NCI-H748 treated with DMSO at 0.1 percent for 48 hours (cell line): Measurements from ENCODE around the gene SLC44A1.

Experiments used
- DNase-seq: peaks from one replicate; lab custom pipeline; 2025; lab: John Stamatoyannopoulos, UW

SLC44A1 gene

GRCh38 chr9:105302728-105303127 is 58.3 kb downstream of the SLC44A1 start:
- no peak for DNase-seq

GRCh38 chr9:105305856-105306255 is 61.4 kb downstream of the SLC44A1 start:
- DNase-seq: no peak

DNA sequence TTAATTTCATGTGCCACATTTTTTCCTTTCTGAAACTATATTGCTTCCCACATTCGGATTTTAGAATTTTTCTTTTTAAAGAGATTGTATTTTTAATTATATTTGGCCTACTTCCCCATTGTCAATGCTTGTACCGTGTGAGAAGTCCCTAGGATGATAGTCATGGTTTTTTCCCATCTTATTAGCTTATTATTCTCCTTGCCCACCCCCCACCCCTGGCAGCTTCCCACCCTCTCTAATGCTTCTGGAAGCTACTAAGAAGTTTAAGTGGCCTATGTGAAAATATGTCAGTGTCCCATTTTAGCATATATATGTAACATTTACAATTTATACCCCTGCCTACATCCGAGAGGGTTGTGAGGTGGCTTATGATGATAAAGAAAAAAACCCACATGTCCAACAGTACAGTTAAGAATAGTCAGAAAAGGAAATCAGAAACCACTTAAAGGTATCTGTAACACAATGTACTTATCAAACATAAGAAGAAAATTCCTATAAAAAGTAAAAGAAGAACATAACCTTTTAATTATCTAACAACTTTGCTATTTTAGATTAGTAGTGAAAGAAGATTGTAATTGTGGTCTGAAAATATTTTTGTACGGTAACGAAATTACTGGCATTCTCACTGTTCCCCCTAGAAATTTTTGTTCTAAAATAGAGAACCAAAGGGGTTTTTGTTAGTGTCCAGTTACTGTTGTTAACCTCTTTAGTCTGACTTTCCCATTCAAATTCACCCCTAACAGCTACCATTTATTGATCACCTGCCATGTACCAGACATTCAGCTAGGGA is 62.1 kb downstream of the SLC44A1 start:
- DNase-seq: no peak

- DNase-seq: no peak
Measured at GRCh38 chr9:105307591-105308130, 63.2 kb downstream of the SLC44A1 start.

- peak; percentile 60 for DNase-seq
Measured at GRCh38 chr9:105308461-105309341, 64.2 kb downstream of the SLC44A1 start.

- peak; percentile 76 for DNase-seq
Measured at GRCh38 chr9:105309531-105309931, 65.1 kb downstream of the SLC44A1 start.

- DNase-seq: no peak
Measured at GRCh38 chr9:105311306-105311705, 66.9 kb downstream of the SLC44A1 start.

DNA sequence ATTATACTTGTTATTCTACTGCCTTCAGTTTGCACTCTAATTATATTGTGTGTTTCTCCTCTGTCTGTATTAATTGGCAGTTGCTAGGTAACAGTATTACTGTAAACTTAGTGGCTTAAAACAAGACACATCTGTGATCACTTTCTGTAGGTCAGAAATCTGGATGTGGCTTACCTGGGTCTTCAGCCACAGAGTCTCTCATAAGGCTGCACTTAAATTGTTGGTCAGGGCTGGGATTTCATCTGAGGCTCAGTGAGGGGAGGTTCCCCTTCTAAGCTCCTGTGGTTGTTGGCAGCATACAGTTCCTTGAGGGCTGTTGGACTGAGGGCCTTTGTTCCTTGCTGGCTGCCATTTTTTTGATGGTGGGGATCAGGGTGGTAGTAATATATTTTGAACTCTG is 68.8 kb downstream of the SLC44A1 start:
- DNase-seq: peak; percentile 86

- no peak for DNase-seq
Measured at GRCh38 chr9:105316703-105317102, 72.3 kb downstream of the SLC44A1 start.

- DNase-seq: no peak
Measured at GRCh38 chr9:105318729-105319191, 74.3 kb downstream of the SLC44A1 start.

GRCh38 chr9:105319202-105319813 is 74.9 kb downstream of the SLC44A1 start:
- no peak for DNase-seq

DNA sequence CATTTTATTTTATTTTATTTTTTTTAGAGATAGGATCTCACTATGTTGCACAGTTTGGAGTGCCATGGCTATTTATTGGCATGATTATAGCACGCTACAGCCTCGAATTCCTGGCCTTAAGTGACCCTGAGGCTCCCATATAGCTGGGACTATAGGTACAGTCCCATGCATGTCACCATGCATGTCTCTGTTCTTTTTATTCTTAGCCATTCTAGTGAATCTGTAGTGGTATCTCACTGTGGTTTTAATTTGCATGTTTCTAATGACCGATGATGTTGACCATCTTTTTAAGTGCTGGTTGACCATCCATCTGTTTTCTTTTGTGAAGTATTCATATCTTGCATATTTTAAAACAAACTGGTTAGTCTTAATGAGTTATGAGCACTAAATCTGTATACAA is 76.1 kb downstream of the SLC44A1 start:
- DNase-seq: no peak

DNA sequence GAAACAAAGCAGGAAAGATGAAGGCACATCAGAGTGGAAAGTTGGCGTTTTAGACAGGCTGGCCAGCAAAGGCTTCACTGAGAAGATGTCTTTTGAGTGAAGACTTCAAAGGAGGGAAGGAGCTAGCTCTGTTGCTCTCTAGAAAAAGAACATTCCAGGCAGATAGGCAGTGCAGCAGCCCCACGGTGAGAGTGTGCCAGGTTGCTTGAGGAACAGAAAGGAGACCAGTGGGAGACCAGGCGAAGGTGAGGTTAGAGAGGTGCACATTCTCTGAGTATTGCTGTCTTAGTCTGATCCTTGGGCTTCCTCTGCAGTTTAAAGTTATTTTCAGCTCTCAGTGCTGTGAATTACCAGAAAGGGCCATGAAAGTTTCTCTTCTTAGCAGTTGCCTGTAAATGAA is 83.8 kb downstream of the SLC44A1 start:
- no peak for DNase-seq

- no peak for DNase-seq
Measured at GRCh38 chr9:105328872-105329718, 84.6 kb downstream of the SLC44A1 start.

GRCh38 chr9:105329719-105330062 is 85.2 kb downstream of the SLC44A1 start:
- no peak for DNase-seq

DNA sequence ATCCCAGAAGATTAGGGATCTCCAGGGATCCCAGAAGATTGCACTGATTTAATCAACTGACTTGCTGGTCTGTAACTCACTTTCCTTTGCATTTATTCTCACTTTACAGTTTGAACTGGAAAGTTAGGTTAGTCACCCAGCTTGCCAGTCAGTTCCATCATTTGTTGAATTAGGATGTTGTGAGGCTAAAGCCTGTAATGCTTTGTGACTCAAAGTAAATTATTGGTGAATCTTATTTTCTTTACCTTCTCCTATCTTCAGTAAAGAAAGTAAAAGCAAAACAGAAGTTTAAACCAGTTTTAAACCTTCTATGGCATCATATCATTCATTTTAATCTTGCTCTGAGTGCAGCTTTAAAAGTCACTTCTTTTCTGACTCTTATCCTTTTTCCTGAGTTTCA is 85.8 kb downstream of the SLC44A1 start:
- no peak for DNase-seq

DNA sequence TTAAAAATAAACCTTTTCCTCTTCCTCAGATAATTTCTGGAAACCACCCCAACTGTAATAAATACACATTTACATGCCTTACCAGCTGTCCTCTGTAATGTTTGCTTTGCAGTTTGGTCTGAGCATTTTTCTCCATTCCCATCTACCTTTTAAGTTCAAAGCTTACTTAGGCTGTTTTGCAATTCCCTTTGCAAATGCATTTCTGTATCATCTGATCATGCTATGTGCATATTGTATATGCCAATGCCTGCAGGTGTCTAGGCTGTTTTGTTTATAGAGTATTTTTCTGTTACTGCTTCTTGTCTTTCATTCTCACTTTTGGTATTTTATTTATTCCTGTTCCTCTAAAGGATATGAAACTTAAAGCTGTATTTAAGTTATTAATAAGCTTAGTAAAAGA is 86.3 kb downstream of the SLC44A1 start:
- no peak for DNase-seq

- DNase-seq: no peak
Measured at GRCh38 chr9:105331160-105331559, 86.7 kb downstream of the SLC44A1 start.

- DNase-seq: no peak
Measured at GRCh38 chr9:105331755-105332154, 87.3 kb downstream of the SLC44A1 start.

- no peak for DNase-seq
Measured at GRCh38 chr9:105332471-105332870, 88.0 kb downstream of the SLC44A1 start.

GRCh38 chr9:105333076-105333475 is 88.6 kb downstream of the SLC44A1 start:
- DNase-seq: no peak

DNA sequence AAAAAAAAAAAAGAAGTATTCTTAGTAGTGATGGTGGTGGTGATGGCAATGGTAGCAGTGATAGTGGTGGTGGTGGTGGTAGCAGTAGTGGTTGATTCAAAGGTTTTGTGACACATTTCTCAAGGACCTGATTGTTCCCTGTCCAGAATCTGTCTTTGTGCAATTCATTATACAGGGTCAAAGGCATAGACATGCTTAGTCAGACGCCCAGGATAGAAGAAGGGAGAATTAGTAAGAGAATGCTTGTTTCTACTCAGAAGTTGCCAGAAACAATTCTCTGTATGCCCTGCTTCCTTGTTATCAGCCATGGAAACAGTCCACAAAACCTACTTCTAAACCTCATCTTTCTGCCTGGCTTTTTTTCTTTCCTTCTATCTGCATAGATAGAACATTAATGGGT is 89.4 kb downstream of the SLC44A1 start:
- DNase-seq: no peak
